SK-N-SH (cell line): ENCODE data around the gene SYTL4.

Source experiments
- CHD2 ChIP-seq: fragments of 150-350 bp; IDR thresholded peaks from 2 replicates; pipeline ENCODE4 v1.6.1; 2018; ENCODE audit warnings: low read length; ENCODE audit not compliant: partially characterized antibody
- EP300 ChIP-seq, 2 experiments: IDR thresholded peaks; 2 replicates each; pipeline versions ENCODE4 v1.4.0 to v1.6.1; 2012; ENCODE audit warnings: borderline replicate concordance in 1 of 2, low read depth in 1 of 2, low read length in 1 of 2
- FOXJ3 ChIP-seq: sonication (generic); formaldehyde crosslinking; IDR thresholded peaks from 2 replicates; pipeline ENCODE4 v1.5.1; 2020; ENCODE audit warnings: mild to moderate bottlenecking, missing genetic modification reagents
- JUND ChIP-seq: IDR thresholded peaks from 2 replicates; pipeline ENCODE4 v1.4.0; 2012
- MEF2A ChIP-seq: IDR thresholded peaks from 2 replicates; pipeline ENCODE4 v1.4.0; 2012; ENCODE audit warnings: low read depth, borderline replicate concordance
- MXI1 ChIP-seq: IDR thresholded peaks from 2 replicates; pipeline ENCODE4 v1.6.1; 2012; ENCODE audit warnings: mild to moderate bottlenecking, low read depth, low read length, improper control_type of control experiment
- POLR2AphosphoS5 ChIP-seq: IDR thresholded peaks from 2 replicates; pipeline ENCODE4 v1.6.1; 2012; ENCODE audit warnings: low read depth, low read length
- TAF1 ChIP-seq: IDR thresholded peaks from 2 replicates; pipeline ENCODE4 v1.6.1; 2012; ENCODE audit warnings: low read depth, mild to moderate bottlenecking, low read length, moderate library complexity, borderline replicate concordance
- USF2 ChIP-seq: fragments of 150-350 bp; IDR thresholded peaks from 2 replicates; pipeline ENCODE4 v1.6.1; 2017; ENCODE audit warnings: antibody characterized with exemption, low read length, low read depth, borderline replicate concordance
- YY1 ChIP-seq: IDR thresholded peaks from 2 replicates; pipeline ENCODE4 v1.4.0; 2012; ENCODE audit warnings: low read depth, mild to moderate bottlenecking
- TF ChIP-seq, protein P1 (sequence below): fragments of 200-600 bp; sonication (generic); IDR thresholded peaks from 2 replicates; pipeline ENCODE4 v1.6.1; 2017; ENCODE audit warnings: antibody characterized with exemption, mild to moderate bottlenecking, moderate library complexity
- TF ChIP-seq, protein P2 (sequence below): IDR thresholded peaks from 2 replicates; pipeline ENCODE4; 2012
- TF ChIP-seq, protein P3 (sequence below): IDR thresholded peaks from 2 replicates; pipeline ENCODE4 v1.4.0; 2012; ENCODE audit warnings: low read depth

DNA sequence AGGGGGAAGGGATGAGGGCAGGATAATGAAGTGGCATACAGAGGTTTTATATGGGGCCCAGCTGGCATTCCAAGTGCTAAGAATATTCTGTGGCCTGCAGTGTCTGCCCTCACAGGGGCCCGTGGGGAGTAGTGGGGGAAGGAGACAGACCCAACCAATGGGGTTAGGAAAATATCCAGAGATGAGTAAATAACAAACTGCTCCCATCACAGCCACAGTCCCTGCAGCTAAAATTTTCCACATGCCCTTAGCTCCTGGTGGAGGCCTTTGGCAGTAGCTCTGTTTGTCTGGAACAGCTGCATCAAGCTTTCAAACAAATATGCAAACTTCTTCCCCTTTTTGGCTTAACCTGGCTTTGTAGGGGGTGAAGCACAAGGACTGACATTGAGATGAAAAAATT is 84.8 kb downstream of the SYTL4 start:
- TF ChIP-seq YY1 (no peak), EP300 (IDR thresholded peaks at IDR 0.05; ENCODE audit: borderline replicate concordance in 1 of 2, low read depth in 1 of 2, low read length in 1 of 2) (no peak), USF2 (no peak), CHD2 (no peak), MXI1 (no peak), POLR2AphosphoS5 (no peak), TAF1 (no peak), FOXJ3 (CRISPR knock-in tag) (no peak), JUND (no peak), MEF2A (no peak)
- TF ChIP-seq, protein P1, sequence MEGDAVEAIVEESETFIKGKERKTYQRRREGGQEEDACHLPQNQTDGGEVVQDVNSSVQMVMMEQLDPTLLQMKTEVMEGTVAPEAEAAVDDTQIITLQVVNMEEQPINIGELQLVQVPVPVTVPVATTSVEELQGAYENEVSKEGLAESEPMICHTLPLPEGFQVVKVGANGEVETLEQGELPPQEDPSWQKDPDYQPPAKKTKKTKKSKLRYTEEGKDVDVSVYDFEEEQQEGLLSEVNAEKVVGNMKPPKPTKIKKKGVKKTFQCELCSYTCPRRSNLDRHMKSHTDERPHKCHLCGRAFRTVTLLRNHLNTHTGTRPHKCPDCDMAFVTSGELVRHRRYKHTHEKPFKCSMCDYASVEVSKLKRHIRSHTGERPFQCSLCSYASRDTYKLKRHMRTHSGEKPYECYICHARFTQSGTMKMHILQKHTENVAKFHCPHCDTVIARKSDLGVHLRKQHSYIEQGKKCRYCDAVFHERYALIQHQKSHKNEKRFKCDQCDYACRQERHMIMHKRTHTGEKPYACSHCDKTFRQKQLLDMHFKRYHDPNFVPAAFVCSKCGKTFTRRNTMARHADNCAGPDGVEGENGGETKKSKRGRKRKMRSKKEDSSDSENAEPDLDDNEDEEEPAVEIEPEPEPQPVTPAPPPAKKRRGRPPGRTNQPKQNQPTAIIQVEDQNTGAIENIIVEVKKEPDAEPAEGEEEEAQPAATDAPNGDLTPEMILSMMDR: no peak
- TF ChIP-seq, protein P2, sequence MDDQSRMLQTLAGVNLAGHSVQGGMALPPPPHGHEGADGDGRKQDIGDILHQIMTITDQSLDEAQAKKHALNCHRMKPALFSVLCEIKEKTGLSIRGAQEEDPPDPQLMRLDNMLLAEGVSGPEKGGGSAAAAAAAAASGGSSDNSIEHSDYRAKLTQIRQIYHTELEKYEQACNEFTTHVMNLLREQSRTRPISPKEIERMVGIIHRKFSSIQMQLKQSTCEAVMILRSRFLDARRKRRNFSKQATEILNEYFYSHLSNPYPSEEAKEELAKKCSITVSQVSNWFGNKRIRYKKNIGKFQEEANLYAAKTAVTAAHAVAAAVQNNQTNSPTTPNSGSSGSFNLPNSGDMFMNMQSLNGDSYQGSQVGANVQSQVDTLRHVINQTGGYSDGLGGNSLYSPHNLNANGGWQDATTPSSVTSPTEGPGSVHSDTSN: no peak
- TF ChIP-seq, protein P3, sequence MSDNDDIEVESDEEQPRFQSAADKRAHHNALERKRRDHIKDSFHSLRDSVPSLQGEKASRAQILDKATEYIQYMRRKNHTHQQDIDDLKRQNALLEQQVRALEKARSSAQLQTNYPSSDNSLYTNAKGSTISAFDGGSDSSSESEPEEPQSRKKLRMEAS: no peak
